ENCODE data around the gene LPP.

Gene LPP

DNA sequence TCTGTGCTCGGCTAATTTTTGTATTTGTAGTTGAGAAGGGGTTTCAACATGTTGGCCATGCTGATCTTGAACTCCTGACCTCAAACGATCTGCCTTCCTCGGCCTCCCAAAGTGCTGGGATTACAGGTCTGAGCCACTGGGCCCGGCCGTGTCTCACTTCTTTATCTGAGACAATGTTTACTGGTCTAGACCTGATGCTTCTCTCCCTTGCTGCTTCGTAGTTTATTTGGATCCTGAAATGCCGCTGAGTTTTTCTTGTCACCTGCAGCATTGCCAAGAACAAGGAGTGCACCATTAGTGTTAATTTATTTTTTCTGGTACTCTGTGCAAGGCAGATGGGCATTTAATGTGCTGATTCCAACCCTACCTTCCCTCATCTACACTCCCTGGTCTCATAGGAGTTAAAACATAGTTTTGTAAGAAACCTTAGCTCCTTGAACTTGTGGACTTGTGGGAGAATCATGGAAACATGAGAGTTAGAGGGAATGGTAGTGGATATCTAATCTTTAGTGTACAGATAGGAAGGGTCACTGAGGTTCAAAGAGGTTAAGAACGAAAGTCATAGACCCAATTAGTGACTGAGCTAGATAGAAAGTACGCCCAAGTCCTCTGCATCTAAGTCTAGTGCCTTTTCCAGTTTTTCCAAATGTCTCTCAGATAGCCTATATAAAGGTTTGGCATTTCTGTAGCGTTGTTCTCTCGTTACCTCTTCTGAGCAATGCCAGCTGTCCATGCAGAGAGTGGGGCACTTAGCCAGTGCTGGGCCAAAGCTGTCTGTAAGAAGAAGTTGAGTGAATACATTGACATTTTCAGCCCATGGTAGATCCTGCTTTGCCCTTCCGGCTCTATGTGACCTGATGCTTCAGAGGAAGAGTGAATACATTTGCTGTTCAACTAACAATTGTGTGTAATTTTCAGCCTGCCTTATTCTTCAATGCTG lies 244.1 kb downstream of the LPP start:
- Histone ChIP-seq H3K36me3 (ENCODE audit: insufficient read depth, low read length) (no peaks in the 10 kb centered on the region), H3K4me1 (ENCODE audit: insufficient read depth, low read length) (peaks cover 4% of the 10 kb centered on the region; the same call in 1 of the 2 replicates), H3K9ac (ENCODE audit: low read depth, low read length) (no peak overlapping the region), H3K9me3 (ENCODE audit: control insufficient read depth, insufficient read depth, low read length) (no peaks in the 10 kb centered on the region)

DNA sequence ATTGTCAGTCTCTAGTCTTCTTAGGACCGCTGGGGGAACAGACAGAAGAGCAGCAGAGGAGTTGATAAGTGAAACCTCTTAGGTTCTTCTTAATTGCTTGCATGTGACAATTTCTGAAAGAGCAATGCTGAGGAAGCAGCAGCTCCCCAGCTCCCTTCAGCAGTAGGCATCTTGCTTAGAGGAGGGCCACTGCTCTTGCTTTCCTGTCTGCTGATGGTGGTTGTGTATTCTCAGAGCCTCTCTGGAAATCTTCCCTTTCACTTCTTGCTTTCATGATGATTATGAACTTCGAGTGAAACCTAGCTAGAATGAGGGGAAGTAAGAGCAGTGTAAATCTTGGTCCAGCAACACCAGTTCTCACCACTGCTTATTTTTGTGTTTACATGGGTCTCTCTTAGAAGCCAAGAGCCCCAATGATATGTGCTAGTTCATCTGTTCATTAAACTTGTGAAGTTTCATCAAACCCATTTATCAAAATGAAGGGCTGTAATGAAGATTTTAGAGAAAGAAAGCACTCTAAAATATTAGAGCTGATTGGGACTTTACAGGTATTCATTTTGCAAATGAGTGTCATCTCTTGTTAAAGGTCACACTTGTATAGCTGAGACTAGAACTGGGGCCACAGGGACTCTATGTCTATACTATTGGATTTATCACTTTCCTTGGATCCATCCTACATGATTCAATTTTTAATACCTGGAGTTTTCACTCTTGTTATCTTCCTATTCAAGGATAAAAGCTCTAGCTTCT lies 246.7 kb downstream of the LPP start:
- H3K9me3 ChIP-seq (ENCODE audit: control insufficient read depth, insufficient read depth, low read length), result no peaks in the 10 kb centered on the region
- H3K4me1 ChIP-seq (ENCODE audit: insufficient read depth, low read length), result peaks cover 4% of the 10 kb centered on the region; the same call in 1 of the 2 replicates
- no peaks in the 10 kb centered on the region for H3K36me3 ChIP-seq (ENCODE audit: insufficient read depth, low read length)
- no peak overlapping the region for H3K9ac ChIP-seq (ENCODE audit: low read depth, low read length)

DNA sequence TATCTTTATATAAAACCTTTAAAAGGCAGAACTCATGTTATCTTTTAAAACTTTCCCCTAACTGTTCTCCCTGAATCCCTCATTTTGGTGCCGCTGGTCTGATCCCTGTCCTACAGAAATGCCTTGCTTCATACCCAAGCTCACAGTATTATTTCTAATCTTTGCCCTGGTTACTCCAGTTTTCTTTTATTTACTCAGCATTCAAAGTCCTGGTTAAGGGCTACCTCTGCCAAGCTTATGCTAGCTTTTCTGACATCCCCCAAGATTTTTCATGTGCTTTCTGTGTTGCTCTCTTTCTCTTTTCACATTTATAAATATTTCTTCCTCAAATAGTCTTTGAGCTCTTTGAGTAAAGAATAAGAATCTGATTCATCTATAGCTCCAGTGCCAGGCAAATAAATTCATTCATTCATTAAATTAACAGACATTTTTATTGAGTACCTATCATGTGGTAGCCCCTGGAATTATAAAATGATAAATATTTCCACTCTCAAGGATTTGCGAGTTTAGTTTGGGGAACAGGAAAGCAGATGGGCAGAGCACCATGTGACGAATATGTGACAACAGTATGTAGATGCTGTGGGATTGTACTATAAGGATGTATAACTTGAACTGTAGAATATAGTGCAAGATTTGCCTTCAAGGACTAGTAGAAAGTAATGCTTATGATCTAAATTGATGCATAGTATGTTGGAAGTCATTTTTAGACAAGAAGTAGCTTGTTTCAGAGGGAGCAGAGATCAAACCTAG lies 247.5 kb downstream of the LPP start:
- H3K9ac ChIP-seq (ENCODE audit: low read depth, low read length), result no peak overlapping the region

DNA sequence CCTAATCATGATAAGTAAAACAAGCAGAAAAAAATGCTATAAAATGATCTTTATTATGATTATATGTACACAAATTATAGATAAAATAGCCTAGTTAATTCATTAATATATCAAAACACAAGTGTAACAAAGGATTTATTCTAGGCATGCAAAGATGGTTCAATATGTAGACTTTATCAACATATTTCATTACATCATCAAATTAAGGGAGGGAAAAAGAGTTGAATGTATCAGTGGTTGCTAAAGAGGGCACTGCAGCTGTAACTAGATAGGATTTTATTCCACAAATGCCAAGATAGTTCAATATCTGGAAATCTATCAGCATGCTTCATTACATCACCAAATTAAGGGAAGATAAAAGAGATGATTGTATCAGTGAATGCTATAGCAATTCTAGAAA lies 248.3 kb downstream of the LPP start:
- Histone ChIP-seq H3K36me3 (ENCODE audit: insufficient read depth, low read length) (peaks cover 4% of the 10 kb centered on the region), H3K9ac (ENCODE audit: low read depth, low read length) (no peak overlapping the region), H3K4me1 (ENCODE audit: insufficient read depth, low read length) (no peaks in the 10 kb centered on the region), H3K9me3 (ENCODE audit: control insufficient read depth, insufficient read depth, low read length) (no peaks in the 10 kb centered on the region)

More for the DNA sequence above, 247.5 kb downstream of the LPP start:
- H3K9me3 ChIP-seq (ENCODE audit: control insufficient read depth, insufficient read depth, low read length), result no peaks in the 10 kb centered on the region
- peaks cover 4% of the 10 kb centered on the region; the same call in 1 of the 2 replicates for H3K4me1 ChIP-seq (ENCODE audit: insufficient read depth, low read length)
- H3K36me3 ChIP-seq (ENCODE audit: insufficient read depth, low read length), result peaks cover 4% of the 10 kb centered on the region

DNA sequence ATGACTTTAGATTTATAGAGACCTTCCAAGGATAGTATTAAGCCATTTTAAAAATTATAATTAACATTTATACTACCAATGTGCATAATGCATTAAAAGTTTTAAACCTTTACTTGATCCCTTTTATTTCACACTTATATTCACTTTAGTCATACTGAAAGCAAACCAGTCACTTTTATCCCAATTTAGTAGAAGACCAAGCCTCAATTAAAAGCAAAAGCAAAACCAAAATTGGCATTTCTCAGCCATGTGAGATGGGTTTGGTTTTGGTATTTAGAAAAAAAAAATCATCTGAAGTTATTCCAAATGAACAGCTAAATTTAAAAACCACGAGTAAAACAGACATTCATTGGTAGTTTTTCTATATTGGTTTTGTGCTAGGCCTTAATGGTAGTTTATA lies 249.4 kb downstream of the LPP start:
- H3K9me3 ChIP-seq (ENCODE audit: control insufficient read depth, insufficient read depth, low read length), result no peaks in the 10 kb centered on the region
- no peak overlapping the region for H3K9ac ChIP-seq (ENCODE audit: low read depth, low read length)
- H3K4me1 ChIP-seq (ENCODE audit: insufficient read depth, low read length), result no peaks in the 10 kb centered on the region
- peaks cover 4% of the 10 kb centered on the region for H3K36me3 ChIP-seq (ENCODE audit: insufficient read depth, low read length)

DNA sequence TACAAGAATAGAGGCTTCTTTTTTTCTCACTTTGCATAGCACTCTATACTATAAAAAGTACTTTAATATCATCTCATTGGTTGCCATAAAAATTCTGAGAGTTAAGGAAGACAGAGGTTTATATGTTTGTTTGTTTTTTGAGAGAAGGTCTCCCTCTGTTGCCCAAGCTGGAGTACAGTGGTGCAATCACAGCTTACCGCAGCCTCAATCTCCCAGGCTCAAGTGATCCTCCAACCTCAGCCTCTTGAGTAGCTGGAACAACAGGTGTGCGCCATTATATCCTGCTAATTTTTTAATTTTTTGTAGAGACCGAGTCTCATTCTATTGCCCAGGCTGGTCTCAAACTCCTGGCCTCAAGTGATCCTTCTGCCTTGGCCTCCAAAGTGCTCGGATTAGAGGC lies 250.2 kb downstream of the LPP start:
- Histone ChIP-seq H3K36me3 (ENCODE audit: insufficient read depth, low read length) (peaks cover 4% of the 10 kb centered on the region), H3K9ac (ENCODE audit: low read depth, low read length) (no peak overlapping the region), H3K4me1 (ENCODE audit: insufficient read depth, low read length) (no peaks in the 10 kb centered on the region), H3K9me3 (ENCODE audit: control insufficient read depth, insufficient read depth, low read length) (no peaks in the 10 kb centered on the region)

DNA sequence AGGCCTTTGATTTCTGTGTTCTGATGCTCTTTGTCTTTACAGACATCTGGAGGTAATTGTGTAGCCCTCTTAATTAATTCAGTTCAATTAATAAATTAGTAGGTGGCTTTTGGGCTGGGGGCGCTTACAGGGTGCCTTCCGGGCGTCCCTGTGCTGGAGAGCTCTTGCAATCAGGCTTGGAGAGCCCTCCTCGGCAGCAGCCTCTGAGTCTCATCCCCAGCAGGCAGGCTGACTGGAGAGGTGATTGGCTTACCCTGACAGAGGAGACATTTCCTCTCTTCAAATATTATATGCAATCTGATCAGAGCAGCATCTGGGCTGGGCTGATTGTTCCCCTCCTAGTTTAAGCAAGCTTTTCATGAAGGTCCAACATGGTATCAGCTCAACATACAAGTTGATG lies 250.7 kb downstream of the LPP start:
- Histone ChIP-seq H3K9me3 (ENCODE audit: control insufficient read depth, insufficient read depth, low read length) (no peaks in the 10 kb centered on the region), H3K4me1 (ENCODE audit: insufficient read depth, low read length) (no peaks in the 10 kb centered on the region)

DNA sequence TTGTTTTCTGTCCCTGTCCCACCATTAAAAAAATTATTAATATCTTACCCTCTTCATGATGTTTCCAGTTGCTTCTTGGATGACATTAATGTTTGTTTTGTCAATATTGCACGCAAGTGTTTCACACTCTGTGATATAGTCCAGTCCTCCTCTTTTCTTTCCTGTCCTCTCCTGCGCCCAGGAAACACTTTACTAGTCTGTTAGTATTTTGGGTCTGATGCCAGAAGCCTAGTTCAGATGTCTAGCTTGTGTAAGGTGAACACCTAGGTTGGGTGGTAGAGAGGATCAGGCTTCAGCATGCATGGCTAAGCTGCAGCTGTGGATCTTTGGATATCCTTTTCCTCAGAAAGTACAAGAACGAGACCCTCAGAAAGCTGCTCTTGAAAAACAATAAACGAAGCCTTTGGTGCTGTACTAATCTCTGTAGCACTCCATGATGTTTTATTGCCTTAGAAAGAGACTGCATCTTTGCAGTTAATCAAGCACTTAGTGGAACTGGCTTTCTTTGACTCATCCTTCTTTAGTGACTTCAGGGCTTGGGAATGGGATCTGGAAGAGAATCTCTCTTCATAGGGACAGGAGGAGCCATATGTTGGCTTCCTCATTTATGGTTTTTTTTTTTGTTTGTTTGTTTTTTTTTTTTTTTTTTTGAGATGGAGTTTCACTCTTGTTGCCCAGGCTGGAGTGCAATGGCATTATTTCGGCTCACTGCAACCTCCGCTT lies 253.4 kb downstream of the LPP start:
- H3K9me3 ChIP-seq (ENCODE audit: control insufficient read depth, insufficient read depth, low read length), result no peaks in the 10 kb centered on the region
- no peaks in the 10 kb centered on the region for H3K4me1 ChIP-seq (ENCODE audit: insufficient read depth, low read length)
- no peak overlapping the region for H3K9ac ChIP-seq (ENCODE audit: low read depth, low read length)
- peaks cover 4% of the 10 kb centered on the region for H3K36me3 ChIP-seq (ENCODE audit: insufficient read depth, low read length)

More for the DNA sequence above, 250.7 kb downstream of the LPP start:
- Histone ChIP-seq H3K9ac (ENCODE audit: low read depth, low read length) (no peak overlapping the region), H3K36me3 (ENCODE audit: insufficient read depth, low read length) (peaks cover 4% of the 10 kb centered on the region)

DNA sequence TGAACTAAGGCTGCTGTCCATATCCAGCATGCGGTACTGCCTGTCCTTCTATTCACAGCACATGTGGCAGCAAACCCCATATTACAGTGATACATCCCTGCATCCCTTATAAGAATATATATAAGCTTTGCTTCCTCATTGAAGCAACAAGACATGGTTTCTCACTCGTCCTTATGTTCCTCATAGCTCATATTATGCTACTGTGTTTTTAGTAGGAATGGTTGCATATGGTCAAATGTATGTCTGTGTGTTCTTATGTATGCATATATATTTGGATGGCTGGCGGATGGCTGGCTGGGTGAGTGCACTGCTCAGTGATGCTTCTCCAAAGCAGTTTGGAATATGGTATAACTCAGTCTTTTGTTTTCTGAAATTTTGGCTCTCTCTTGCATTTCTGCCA lies 254.9 kb downstream of the LPP start:
- Histone ChIP-seq H3K36me3 (ENCODE audit: insufficient read depth, low read length) (peaks cover 4% of the 10 kb centered on the region), H3K4me1 (ENCODE audit: insufficient read depth, low read length) (no peaks in the 10 kb centered on the region), H3K9ac (ENCODE audit: low read depth, low read length) (no peak overlapping the region), H3K9me3 (ENCODE audit: control insufficient read depth, insufficient read depth, low read length) (no peaks in the 10 kb centered on the region)

DNA sequence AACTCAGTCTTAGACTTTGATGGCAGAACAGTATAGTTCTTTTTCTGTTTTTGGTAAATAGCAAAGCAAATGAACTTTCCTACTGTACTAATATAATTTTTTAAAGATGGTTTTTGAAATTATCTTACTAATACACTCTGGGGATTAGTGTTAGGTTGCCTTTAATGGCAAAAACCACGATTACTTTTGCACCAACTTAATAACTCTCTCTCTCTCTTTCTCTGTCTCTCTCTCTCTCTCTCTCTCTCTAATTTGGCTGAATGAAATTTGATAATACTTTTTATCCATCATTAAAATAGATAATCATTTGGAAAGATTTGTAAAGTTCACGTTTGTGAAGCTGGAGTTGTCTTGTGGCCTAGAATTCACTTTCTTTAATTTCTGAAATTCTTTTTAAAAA lies 257.8 kb downstream of the LPP start:
- H3K4me1 ChIP-seq (ENCODE audit: insufficient read depth, low read length), result no peaks in the 10 kb centered on the region
- no peaks in the 10 kb centered on the region for H3K9me3 ChIP-seq (ENCODE audit: control insufficient read depth, insufficient read depth, low read length)
- H3K36me3 ChIP-seq (ENCODE audit: insufficient read depth, low read length), result no peaks in the 10 kb centered on the region; the same call in 1 of the 2 replicates
- H3K9ac ChIP-seq (ENCODE audit: low read depth, low read length), result no peak overlapping the region

DNA sequence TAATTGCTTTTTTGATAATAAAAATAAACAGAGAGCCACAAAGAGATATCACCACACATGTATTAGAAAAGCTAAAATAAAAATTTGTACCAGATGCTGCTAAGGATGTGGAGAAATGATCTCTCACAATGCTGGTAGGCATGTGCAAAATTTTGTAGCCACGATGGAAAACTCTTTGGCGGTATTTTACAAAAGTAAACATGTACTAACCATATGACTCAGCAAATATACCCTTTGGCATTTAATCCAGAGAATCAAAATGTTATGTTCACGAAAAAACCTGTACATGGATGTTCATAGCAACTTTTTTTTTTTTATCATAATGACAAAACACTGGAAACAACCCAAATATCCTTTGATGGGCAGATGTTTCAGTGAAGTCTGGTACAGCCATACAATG lies 261.2 kb downstream of the LPP start:
- Histone ChIP-seq H3K9me3 (ENCODE audit: control insufficient read depth, insufficient read depth, low read length) (no peaks in the 10 kb centered on the region), H3K9ac (ENCODE audit: low read depth, low read length) (no peak overlapping the region), H3K36me3 (ENCODE audit: insufficient read depth, low read length) (no peaks in the 10 kb centered on the region), H3K4me1 (ENCODE audit: insufficient read depth, low read length) (no peaks in the 10 kb centered on the region)

DNA sequence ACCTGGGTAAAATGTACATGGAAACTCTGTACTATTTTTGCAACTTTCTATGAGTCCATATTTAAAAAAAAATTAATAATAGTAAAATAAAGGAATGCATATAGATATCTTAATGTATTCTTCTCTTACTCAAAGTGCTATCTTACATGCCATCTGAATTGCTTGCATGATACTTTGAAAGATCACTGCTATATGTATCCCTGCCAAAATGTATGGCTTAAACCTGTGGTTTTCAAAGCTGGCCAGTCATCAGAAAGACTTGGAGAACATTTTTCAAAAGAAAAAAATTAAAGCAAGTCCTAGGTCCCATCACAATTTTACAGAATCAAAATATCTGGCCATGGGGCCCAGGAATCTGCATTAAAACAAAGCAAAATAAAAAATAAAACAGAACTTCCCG lies 262.1 kb downstream of the LPP start:
- no peaks in the 10 kb centered on the region for H3K36me3 ChIP-seq (ENCODE audit: insufficient read depth, low read length)
- H3K9ac ChIP-seq (ENCODE audit: low read depth, low read length), result no peak overlapping the region
- no peaks in the 10 kb centered on the region for H3K9me3 ChIP-seq (ENCODE audit: control insufficient read depth, insufficient read depth, low read length)
- H3K4me1 ChIP-seq (ENCODE audit: insufficient read depth, low read length), result no peaks in the 10 kb centered on the region

DNA sequence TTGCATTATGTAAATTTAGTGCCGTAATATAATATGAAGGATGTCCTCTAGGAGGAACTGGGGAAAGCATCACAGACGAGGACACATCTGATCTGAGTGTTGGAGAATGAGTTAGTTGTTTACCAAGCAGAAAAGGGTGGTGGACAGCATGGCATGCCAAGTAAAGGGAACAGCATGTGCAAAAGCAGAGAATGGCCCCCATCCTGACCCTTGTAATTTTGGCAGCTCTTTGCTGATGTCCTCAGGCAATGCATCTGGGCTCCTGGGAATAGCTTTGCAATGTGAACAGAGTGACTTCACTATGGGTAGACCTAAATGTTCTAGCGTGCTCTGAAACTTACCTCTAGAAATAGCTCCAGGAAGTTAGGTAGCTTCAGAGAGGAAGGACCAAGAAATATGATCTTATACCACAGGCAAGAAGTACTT lies 263.3 kb downstream of the LPP start:
- Histone ChIP-seq H3K9me3 (ENCODE audit: control insufficient read depth, insufficient read depth, low read length) (no peaks in the 10 kb centered on the region), H3K36me3 (ENCODE audit: insufficient read depth, low read length) (no peaks in the 10 kb centered on the region), H3K4me1 (ENCODE audit: insufficient read depth, low read length) (no peaks in the 10 kb centered on the region), H3K9ac (ENCODE audit: low read depth, low read length) (no peak overlapping the region)

DNA sequence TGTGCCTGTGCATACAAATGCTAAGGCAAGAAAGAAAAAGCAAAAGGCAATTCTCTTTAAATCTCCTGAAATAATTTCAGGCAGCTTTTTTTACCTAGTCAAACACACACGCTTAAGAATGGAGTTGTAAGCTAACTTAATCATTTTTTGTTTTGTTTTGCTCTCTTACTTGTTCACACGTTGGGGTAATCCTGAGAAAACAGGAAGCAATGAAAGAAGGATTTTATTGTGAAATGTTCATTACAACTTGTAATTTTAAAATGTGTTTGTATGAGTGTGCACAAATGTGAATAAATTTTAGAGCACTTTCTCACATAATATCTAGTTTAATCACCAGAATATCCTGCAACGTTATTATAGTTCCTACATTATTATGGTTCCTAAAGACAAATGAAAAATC lies 263.8 kb downstream of the LPP start:
- no peaks in the 10 kb centered on the region for H3K4me1 ChIP-seq (ENCODE audit: insufficient read depth, low read length)

More for the DNA sequence above, 263.8 kb downstream of the LPP start:
- Histone ChIP-seq H3K36me3 (ENCODE audit: insufficient read depth, low read length) (no peaks in the 10 kb centered on the region), H3K9me3 (ENCODE audit: control insufficient read depth, insufficient read depth, low read length) (no peaks in the 10 kb centered on the region), H3K9ac (ENCODE audit: low read depth, low read length) (no peak overlapping the region)
